GM23248 (cell line): ENCODE results near the gene ST7.

Source experiments
- EZH2 ChIP-seq: fragments of 200-600 bp; sonication (generic); IDR thresholded peaks from 2 replicates; pipeline ENCODE4 v1.6.1; 2018; ENCODE audit warnings: antibody characterized with exemption, mild to moderate bottlenecking; ENCODE audit not compliant: insufficient read depth, poor library complexity, severe bottlenecking
- EZH2phosphoT487 ChIP-seq: fragments of 200-600 bp; sonication (generic); IDR thresholded peaks from 2 replicates; pipeline ENCODE4 v1.6.1; 2018; ENCODE audit warnings: antibody characterized with exemption, moderate library complexity, mild to moderate bottlenecking, low read depth; ENCODE audit not compliant: insufficient read depth

DNA sequence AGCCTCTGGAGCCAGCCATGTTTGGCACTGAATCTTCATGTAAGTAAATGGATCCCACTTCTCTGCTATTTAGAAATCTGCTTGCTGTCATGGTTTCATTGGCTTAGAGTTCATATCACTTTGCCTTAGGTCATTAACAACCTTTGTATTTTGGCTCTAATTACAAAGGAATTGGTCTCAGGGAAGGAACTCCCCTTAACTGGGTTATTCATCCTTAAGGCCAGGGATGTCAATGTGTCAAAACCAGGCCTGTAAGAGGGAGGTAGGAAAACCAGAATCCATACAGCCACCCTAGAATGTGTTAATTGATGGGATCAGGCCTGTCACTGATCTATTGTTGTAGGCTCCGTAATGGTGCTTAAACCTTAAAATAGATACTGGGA lies 67.3 kb downstream of the ST7 start:
- TF ChIP-seq EZH2phosphoT487 = no peak
- no peak for TF ChIP-seq EZH2
